ENCODE measurements around the gene RBL2.
"Not testable (repeated sequence)": the region's sequence is repeated elsewhere in the genome, so short reads cannot be mapped to it uniquely, and the experiment has no call there.

The RBL2 gene

DNA sequence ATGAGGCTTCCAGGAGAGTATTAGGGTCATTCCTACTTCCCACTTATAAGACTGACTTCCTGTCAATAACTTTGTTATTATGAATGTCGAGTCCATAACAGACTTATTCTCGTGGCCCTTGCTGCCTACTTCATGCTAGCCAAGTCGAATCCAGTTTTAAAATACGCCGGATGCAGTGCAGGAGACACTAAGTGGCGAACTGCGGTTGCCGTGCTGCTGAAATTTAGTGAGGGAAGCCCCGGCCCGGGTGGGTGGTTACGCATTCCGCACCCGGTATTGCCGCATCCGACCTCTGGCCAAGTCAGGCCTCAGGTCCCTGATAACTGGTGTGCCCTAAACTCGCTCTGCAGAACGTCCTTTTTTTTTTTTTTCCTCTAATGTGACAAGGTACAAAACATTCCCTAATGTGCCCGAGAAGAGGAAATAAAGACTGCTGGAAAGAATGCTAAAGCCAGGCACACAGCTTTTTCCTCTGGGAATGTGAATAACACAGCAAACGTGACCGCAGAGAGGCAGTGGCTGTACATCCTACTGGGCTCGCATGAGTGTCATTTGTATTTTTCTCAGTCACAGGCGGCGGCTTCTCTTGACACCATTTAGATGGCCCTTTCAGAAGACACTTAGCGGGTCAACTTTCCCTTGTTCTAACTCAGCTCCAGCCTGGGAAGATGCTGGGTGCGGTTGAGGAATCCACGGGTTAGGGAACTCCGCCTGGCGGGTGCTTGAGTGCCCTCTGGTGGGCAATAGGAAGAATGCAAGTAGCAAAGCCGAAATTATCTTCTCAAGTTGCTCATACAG lies 75.8 kb downstream of the RBL2 start:
- peak; percentile 33 for DNase-seq

DNA sequence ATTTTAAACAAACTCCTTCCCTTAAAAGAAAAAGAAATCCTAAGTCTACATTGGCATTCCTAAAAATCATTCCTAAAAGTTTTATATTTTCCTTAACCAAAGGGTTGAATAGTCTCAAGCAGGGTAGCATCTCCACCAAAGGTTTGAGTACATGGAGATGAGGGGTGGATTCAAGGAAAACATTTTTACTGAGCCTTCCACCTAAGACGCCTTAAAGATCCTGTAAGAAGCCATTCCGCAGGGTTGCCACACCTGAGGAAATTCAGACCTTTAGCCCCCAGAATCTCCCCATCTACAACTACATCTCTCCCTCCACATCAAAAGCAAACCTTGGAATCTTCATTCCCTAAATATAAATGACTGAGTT lies 76.4 kb downstream of the RBL2 start:
- DNase-seq, result no peak

GRCh38 chr16:53511084-53511402 lies 76.8 kb downstream of the RBL2 start:
- no peak for DNase-seq

DNA sequence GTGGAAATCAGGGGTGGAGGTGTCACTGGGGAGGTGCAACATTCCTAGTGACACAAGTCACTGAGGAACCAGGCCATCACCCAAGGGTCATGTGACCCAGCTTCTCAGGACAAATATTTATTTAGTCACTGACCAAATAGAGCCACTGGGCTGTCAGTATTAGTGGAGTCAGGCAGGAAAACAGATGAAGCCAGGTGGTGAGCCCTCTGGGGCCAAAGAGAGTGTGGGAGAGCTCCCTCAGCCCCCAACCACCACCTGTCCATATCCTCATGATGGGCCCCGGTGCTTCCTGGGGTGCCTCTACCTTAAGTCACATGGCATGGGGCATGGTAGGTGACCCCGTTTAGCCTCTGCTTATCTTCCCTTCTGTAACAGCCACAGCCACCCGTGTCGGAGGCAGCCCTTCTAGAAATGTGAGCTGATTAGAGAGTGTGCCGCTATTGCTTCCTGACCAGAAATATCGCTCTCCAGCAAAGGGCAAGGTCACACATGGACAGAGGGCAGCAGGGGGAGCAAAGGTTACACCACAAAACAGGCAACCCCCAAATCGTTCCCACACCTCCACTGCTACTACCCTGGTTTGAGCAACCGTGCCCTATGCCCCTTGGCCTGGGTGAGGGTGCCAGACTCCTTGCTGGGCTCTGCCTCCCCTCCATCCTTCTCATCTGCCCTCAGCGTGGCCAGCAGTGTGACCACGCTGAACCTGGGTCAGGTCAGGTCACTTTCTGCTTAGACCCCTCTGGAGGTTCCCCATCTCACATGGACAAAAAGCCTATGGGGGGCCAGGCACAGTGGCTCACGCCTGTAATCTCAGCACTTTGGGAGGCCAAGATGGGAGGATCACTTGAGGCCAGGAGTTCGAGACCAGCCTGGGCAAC lies 77.4 kb downstream of the RBL2 start:
- DNase-seq, result no peak

DNA sequence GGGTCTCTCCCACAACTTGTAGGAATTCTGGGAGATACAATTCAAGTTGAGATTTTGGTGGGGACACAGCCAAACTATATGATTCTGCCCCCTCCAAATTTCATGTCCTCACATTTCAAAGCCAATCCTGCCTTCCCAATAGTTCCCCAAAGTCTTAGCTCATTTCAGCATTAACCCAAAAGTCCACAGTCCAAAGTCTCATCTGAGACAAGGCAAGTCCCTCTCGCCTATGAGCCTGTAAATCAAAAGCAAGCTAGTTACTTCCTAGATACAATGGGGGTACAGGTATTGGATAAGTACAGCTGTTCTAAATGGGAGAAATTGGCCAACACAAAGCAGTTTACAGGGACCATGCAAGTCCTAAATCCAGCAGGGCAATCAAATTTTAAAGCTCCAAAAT lies 78.5 kb downstream of the RBL2 start:
- DNase-seq, result not testable (repeated sequence)

DNA sequence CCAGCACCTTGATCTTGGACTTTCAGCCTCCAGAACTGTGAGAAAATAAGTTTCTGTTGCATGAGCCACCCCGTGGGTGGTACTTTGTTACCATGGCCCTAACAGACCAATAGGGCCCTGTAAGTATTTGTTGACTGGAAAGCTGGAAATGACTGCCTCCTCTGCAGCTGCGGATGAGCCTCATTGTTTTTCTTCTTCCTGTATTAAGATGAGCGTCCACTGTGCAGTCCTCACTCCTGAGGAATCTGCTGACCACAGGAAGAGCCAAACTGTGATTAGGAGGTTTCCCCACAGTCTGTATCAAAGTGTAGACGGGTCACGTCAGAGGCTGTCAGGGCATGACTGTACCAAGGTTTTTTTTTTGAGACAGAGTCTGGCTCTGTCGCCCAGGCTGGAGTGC lies 81.0 kb downstream of the RBL2 start:
- DNase-seq, result no peak

DNA sequence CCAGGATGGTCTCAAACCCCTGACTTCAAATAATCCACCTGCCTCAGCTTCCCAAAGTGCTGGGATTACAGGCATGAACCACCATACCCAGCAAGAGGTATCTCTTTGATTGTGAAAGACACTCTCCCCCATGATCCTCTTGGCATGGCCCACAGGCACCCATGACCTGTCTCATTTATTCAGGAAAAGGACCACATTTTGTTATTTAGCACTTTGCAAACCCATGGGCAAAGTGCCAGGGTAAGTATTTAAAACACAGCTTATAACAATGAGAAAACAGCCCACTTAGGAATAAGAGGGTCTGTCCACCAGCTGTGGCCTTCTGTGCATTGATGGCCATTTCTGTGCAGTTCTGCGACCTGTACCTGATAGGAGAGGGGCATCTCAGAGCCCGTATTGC lies 81.5 kb downstream of the RBL2 start:
- no peak for DNase-seq

DNA sequence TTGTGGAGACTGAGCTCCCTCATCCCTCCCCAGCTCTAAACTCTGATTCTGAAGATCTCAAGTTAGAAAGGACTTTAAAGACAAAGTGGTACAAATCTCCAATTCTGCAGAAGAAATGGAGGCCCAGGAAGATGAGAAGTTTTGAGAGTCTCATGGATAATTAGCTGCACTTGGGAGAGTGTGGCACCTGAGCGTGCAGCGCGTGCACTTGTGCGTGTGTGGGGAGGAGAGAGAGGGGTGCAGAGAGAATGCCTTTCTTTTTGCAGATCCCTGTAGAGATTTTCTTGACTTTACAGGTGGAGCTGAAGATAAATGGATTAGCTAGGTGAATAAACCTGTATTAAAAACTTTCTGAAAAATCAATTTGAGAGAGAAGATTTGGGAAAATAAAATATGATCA lies 83.6 kb downstream of the RBL2 start:
- no peak for DNase-seq

DNA sequence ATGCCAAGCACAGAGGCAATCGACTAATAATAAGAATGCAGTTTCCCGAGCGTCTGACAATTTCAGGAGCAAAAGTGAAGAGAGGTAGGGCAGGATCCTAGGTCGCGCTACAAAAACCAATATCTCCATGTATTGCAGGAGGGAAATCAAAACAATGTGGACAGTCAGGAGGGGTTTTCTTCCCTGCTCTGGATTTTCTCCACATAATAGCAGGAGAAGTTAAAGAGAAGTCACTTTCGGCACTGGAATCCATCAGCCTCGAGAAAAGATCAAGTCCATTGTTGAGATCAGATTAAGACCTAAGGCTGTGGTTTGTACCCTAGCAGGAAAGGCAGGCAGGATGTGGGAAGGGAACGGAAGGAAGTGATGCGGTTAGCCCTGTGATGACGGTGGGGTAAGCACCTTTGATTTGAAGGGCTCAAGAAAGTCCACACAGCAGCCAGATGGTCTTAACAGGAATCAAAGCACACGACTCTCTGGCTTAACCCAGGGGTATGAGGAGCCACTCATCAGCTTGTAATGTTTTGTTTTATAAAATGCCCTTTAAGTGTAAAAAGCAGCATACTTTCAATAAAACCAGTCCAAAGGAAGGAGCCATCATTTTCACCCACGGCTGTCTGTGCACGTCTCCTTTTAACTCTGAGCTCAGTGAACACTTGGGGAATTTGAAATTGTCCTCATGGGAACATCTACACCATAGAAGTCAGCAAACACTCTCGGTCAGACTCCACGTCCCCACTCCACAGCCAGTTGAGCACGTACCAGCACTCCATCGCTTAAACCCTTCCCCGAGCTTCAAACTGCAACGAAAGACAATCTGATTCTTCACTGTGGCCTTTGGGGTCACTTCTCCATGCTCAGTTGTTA lies 84.5 kb downstream of the RBL2 start:
- DNase-seq, result no peak

DNA sequence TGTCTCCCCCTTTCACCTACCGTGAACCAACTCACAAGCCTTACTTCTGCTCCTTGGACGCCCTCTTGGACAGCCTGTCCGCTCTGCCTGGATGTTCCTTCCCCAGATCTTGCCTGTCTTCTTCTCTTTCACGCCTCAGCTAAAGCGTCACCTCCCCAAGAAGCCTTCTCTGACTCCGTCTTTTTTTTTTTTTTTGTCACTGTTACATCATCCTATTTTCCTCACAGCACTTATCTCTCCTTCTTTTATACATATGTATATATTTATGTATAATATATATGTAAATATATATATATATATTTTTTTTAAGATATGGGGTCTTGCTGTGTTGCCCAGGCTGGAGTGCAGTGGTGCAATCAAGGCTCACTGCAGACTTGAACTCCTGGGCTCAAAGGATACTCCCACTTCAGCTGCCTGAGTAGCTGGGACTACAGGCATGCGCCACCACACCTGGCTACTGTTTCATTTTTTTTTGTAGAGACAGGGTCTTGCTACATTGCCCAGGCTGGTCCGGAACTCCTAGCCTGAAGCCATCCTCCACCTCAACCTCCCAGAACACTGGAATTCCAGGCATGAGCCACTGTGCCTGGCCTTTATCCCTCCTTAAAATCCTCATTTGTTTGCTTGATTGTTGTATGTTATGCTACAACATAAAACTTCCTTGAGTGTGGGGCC lies 85.3 kb downstream of the RBL2 start:
- DNase-seq, result no peak

GRCh38 chr16:53523126-53523804 lies 89.0 kb downstream of the RBL2 start:
- DNase-seq, result no peak

GRCh38 chr16:53523971-53524548 lies 89.8 kb downstream of the RBL2 start:
- no peak for DNase-seq

- no peak for DNase-seq
Measured at GRCh38 chr16:53528797-53529196, 94.5 kb downstream of the RBL2 start.

DNA sequence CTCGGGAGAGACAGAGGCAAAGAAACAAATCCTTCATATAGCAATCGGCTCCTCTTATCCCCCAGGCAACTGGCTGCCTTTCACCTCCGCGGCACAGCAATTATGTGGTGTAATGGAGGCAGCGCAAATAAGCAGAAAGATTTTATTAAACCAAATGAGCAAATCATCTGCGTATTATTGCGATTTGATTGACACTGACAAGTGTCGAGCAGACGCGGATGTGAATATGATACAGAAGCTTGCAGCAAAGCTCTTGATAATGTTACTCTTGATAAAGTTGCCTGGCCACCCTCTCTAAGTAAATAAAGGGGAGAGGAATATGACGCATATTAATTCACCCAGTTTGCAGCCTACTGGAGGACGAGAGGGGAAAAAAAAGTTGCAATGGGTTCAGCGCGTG lies 95.2 kb downstream of the RBL2 start:
- no peak for DNase-seq

GRCh38 chr16:53530046-53530445 lies 95.8 kb downstream of the RBL2 start:
- DNase-seq, result no peak

- DNase-seq, result no peak
Measured at GRCh38 chr16:53530741-53531140, 96.5 kb downstream of the RBL2 start.

DNA sequence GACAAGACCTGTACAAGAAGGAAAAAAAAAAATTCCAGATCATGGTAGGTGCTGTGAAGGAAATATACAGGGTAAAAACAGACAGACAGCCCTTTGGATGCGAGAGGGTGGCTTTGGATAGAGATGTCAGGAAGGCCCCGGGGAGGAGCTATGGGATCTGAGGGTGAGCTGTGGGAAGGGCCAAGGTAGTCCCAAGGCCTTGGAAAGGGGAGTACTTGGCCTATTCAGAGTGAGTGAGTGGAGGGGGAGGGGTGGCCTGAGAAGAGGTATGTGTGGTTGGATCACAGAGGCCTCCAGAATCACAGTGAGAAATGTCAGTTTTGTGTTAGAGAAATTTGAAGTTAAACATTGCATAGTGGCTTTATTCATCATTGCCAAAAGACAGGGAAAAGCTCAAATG lies 99.9 kb downstream of the RBL2 start:
- DNase-seq, result no peak

- no peak for DNase-seq
Measured at GRCh38 chr16:53537626-53538025, 103.4 kb downstream of the RBL2 start.

DNA sequence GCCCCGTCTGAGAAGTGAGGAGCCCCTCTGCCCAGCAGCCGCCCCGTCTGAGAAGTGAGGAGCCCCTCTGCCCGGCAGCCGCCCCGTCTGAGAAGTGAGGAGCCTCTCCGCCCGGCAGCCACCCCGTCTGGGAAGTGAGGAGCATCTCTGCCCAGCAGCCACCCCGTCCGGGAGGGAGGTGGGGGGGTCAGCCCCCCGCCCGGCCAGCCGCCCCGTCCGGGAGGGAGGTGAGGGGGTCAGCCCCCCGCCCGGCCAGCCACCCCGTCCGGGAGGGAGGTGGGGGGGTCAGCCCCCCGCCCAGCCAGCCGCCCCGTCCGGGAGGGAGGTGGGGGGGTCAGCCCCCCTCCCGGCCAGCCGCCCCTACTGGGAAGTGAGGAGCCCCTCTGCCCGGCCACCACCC lies 105.1 kb downstream of the RBL2 start:
- not testable (repeated sequence) for DNase-seq

- DNase-seq, result not testable (repeated sequence)
Measured at GRCh38 chr16:53539759-53540718, 105.8 kb downstream of the RBL2 start.

Data from NCI-H226 (cell line).